H1 (cell line): ENCODE results near the gene CLDN2.

ENCODE experiments used
- ATF3 ChIP-seq: IDR thresholded peaks from 2 replicates; pipeline ENCODE4 v1.6.1; 2011; ENCODE audit warnings: low read depth, mild to moderate bottlenecking, low read length; ENCODE audit not compliant: insufficient read depth
- CBX8 ChIP-seq: fragments of 300-800, 300-1000 bp; sonication (generic); IDR thresholded peaks from 2 replicates; pipeline ENCODE4 v1.7.1; 2016; ENCODE audit warnings: low read depth, low read length, borderline replicate concordance
- CTCF ChIP-seq, 3 experiments: IDR thresholded peaks; 1 replicate in 2 of 3; 2 replicates in 1 of 3; pipeline versions ENCODE4 v1.5.1 to v1.6.1; 2011; ENCODE audit warnings: low read length in 3 of 3, mild to moderate bottlenecking in 3 of 3, inconsistent platforms in 2 of 3, low read depth in 1 of 3, moderate library complexity in 1 of 3; ENCODE audit not compliant: insufficient read depth in 1 of 3; ENCODE audit errors: control extremely low read depth in 1 of 3
- EGR1 ChIP-seq: IDR thresholded peaks from 2 replicates; pipeline ENCODE4 v1.6.1; 2011; ENCODE audit warnings: low read depth, low read length, borderline replicate concordance
- EZH2 ChIP-seq: fragments of 200-600 bp; sonication (generic); IDR thresholded peaks from 2 replicates; pipeline ENCODE4 v1.7.1; 2012; ENCODE audit warnings: low read depth, mild to moderate bottlenecking, moderate library complexity, low read length, inconsistent platforms; ENCODE audit not compliant: severe bottlenecking
- HDAC2 ChIP-seq, 2 experiments: fragments of 300-600 bp in 1 of 2; sonication (generic) in 1 of 2; IDR thresholded peaks; 2 replicates each; pipeline ENCODE4 v1.6.1; 2011 to 2012; ENCODE audit warnings: low read depth in 2 of 2, low read length in 2 of 2, mild to moderate bottlenecking in 2 of 2, moderate library complexity in 2 of 2, borderline replicate concordance in 1 of 2, inconsistent platforms in 1 of 2
- NRF1 ChIP-seq: IDR thresholded peaks from 2 replicates; pipeline ENCODE4 v1.6.1; 2011; ENCODE audit warnings: mild to moderate bottlenecking, low read depth, low read length, improper control_type of control experiment
- PHF8 ChIP-seq: fragments of 200-600 bp; sonication (generic); conservative IDR thresholded peaks from 2 replicates; pipeline ENCODE4 v1.7.1; 2012; ENCODE audit warnings: low read depth, mild to moderate bottlenecking, inconsistent platforms, low read length, moderate library complexity
- POLR2A ChIP-seq, 2 experiments: IDR thresholded peaks; 1 replicate in 1 of 2; 2 replicates in 1 of 2; pipeline ENCODE4 v1.6.1; 2011; ENCODE audit warnings: low read depth in 2 of 2, low read length in 2 of 2, mild to moderate bottlenecking in 2 of 2; ENCODE audit errors: control extremely low read depth in 1 of 2
- RAD21 ChIP-seq, 2 experiments: IDR thresholded peaks in 1 of 2; conservative IDR thresholded peaks in 1 of 2; 2 replicates each; pipeline ENCODE4 v1.6.1; 2011; ENCODE audit warnings: low read depth in 2 of 2, low read length in 2 of 2, improper control_type of control experiment in 1 of 2, inconsistent platforms in 1 of 2, mild to moderate bottlenecking in 1 of 2, moderate library complexity in 1 of 2
- RBBP5 ChIP-seq: IDR thresholded peaks from 2 replicates; pipeline ENCODE4 v1.7.1; 2012; ENCODE audit warnings: low read depth, mild to moderate bottlenecking, inconsistent platforms, low read length, moderate library complexity, borderline replicate concordance
- SAP30 ChIP-seq: fragments of 300-600 bp; sonication (generic); IDR thresholded peaks from 2 replicates; pipeline ENCODE4 v1.7.1; 2012; ENCODE audit warnings: low read length, moderate library complexity, mild to moderate bottlenecking, inconsistent platforms; ENCODE audit not compliant: insufficient read depth, insufficient replicate concordance
- SP4 ChIP-seq: IDR thresholded peaks from 2 replicates; pipeline ENCODE4 v1.6.1; 2012; ENCODE audit warnings: low read length, inconsistent platforms

- no peak for TF ChIP-seq HDAC2 (IDR thresholded peaks at IDR 0.05; ENCODE audit: borderline replicate concordance in 1 of 2, low read depth in 2 of 2, low read length in 2 of 2)
- TF ChIP-seq EZH2 = no peak
- TF ChIP-seq RAD21 (IDR thresholded peaks at IDR 0.05 in 1 of 2, conservative IDR thresholded peaks at IDR 0.05 in 1 of 2; ENCODE audit: low read depth in 2 of 2, low read length in 2 of 2) = no peak
- TF ChIP-seq POLR2A (IDR thresholded peaks at IDR 0.05; ENCODE audit: control extremely low read depth in 1 of 2, low read depth in 2 of 2, low read length in 2 of 2) = no peak
- no peak for TF ChIP-seq RBBP5
- TF ChIP-seq SAP30 = no peak
- TF ChIP-seq SP4 = no peak
- TF ChIP-seq CTCF (IDR thresholded peaks at IDR 0.05; ENCODE audit: control extremely low read depth in 1 of 3, insufficient read depth in 1 of 3, low read depth in 1 of 3, low read length in 3 of 3) = no peak
- TF ChIP-seq PHF8 = no peak
- TF ChIP-seq CBX8 = no peak
- TF ChIP-seq EGR1 = no peak
- no peak for TF ChIP-seq NRF1
- no peak for TF ChIP-seq ATF3
These were observed 7.5 kb downstream of the CLDN2 start for GRCh38 chrX:106927700-106928099.
